22Rv1 (cell line): ENCODE measurements around the gene GDPD5.

ENCODE experiments used
- H3K27ac ChIP-seq: fragments of 450-650 bp; 2 replicates; pipeline ENCODE4 v1.5.1; 2017
- CTCF ChIP-seq: fragments of 450-650 bp; IDR thresholded peaks from 2 replicates; pipeline ENCODE4 v1.5.1; 2017; ENCODE audit warnings: mild to moderate bottlenecking
- ZFX ChIP-seq: fragments of 450-650 bp; IDR thresholded peaks from 2 replicates; pipeline ENCODE4 v1.6.1; 2017; ENCODE audit warnings: antibody characterized with exemption, borderline replicate concordance

GDPD5 gene, protein sequence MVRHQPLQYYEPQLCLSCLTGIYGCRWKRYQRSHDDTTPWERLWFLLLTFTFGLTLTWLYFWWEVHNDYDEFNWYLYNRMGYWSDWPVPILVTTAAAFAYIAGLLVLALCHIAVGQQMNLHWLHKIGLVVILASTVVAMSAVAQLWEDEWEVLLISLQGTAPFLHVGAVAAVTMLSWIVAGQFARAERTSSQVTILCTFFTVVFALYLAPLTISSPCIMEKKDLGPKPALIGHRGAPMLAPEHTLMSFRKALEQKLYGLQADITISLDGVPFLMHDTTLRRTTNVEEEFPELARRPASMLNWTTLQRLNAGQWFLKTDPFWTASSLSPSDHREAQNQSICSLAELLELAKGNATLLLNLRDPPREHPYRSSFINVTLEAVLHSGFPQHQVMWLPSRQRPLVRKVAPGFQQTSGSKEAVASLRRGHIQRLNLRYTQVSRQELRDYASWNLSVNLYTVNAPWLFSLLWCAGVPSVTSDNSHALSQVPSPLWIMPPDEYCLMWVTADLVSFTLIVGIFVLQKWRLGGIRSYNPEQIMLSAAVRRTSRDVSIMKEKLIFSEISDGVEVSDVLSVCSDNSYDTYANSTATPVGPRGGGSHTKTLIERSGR

DNA sequence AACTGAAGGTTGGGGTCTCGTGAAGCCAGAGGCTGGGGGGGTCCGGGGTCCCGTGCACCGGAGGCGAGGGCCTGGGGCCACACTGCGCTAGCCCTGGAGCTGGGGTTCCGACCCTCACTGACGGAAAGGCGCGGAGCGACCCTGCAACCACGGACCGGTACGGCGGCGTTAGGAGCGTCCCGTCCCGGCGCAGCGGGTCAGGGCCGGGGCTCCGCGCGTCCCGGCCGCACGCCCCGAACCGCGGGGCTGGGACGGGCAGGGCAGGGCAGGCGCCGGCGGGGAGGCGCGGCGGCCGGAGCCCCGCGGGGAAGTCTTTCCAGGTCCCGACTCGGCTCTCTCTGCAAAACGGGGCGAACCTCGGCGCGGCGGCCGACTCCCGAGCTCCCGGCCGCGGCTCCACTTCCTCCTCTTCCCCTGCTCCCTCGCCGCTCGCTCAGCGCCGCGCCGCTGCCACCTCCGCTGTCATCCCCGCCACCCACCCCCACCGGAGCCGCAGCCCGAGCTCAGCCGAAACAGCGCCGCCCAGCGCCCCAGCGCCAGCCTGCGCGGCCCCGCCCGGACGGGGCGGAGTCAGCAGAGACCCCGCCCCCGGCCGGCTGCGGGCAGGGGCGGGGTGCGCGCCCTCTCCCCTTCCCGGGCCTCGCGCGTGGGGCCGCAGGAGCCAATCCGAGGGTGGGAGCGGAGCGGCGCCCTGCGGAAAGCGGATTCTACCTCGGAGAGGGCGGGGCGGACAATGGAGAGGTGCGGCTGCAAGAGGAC is at the start of gene GDPD5:
Gene GDPD5, minus strand, starts transcription at position 509 of the 759 bp plus-strand sequence. CDS start 48,206 bp downstream, outside the sequence.
- TF ChIP-seq CTCF (peak; percentile 89), ZFX (no peak)
- no peak within 1 kb of the TSS for H3K27ac ChIP-seq

DNA sequence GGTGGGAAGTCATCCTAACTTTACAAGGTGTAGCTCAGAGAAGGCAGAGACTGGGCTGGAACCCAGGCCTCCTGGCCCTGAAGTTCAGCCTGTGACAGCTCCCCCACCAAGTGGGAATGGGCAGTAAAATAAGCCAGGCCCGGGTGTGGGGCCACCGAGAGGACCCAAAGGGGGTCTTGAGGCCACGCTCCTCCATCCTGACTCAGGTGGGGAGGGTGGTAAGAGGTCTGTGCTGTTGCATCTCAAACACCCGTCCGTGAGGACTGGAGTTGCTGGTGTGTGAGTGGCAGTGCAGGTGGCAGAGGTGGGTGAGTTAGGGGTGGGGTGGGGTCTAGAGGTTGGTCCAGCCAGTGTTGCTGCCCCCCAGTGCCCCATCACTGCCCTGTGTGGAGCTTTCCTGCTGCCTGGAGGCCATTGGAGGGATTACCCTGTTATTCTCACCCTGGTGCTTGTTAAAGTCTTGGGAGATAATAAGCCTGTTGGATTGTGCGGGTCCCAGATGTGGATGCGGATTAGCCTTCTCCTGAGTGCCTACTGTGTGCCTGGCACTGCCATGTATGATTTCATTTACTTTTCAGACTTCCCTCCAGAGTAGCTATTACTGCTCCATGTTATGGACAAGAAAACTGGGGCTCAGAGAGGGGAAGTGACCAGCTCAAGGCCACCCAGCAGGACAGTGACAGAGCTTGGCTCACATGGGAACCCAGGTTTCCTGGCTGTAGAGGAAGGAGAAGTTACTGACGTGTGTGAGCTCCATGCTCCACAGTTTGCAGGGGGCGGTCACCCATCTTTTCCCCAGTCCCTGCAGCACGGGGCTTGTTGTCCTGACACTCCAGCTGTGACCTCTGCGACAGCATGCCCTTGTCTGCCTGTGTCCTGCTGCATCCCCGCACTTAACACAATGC is 49.2 kb upstream of the GDPD5 start:
- TF ChIP-seq CTCF (no peak), ZFX (no peak)
- H3K27ac ChIP-seq, result no peak overlapping the region

GRCh38 chr11:75572744-75573143 is 47.0 kb upstream of the GDPD5 start:
- TF ChIP-seq CTCF (no peak), ZFX (no peak)
- no peak overlapping the region for H3K27ac ChIP-seq

GRCh38 chr11:75571625-75572024 is 45.9 kb upstream of the GDPD5 start:
- TF ChIP-seq ZFX, result no peak
- no peak for TF ChIP-seq CTCF
- H3K27ac ChIP-seq, result no peak overlapping the region

DNA sequence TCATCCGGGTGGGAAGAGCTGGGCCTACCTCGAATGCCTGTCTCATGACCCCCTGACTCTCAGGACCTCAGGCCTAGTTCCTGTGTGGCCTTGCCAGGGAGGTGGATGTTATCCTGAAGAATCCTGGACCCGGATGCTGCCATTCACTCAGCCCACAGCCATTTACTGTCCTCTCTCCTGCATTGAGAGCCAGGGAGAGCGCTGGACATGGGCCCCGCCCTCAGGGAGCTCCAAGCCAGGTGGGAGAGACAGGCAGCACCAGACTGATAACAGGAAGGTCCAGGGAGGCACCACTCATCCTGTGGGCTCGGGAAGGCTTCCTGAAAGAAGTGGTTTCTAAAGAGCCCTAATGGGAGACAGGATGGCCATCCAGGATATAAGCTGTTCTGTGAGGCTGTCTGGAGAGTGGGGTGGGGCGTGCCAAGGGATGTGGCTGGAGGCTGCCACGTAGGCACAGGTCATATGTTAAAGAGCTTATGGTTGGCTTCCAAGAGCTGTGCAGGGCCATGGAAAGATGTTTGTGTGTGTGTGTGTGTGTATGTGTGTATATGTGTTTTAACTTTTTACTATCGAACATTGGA is 44.9 kb upstream of the GDPD5 start:
- H3K27ac ChIP-seq, result no peak overlapping the region
- TF ChIP-seq CTCF (no peak), ZFX (no peak)

DNA sequence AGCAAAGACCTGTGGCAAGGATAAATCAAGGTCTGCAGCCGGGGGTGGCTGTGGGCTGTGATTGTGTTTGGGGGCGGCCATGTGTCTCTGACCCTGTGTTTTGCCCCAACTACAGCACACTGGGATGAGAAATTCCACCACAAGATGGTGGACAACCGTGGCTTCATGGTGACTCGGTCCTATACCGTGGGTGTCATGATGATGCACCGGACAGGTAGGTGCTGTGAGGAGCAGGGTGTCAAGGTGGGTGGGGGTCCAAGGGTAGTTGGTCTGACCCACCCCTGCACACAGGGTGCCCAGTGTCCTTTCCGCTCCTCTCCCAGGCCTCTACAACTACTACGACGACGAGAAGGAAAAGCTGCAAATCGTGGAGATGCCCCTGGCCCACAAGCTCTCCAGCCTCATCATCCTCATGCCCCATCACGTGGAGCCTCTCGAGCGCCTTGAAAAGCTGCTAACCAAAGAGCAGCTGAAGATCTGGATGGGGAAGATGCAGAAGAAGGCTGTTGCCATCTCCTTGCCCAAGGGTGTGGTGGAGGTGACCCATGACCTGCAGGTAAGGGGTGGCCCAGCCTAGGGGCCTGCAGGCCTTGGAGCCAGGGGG is 43.0 kb upstream of the GDPD5 start:
- no peak overlapping the region for H3K27ac ChIP-seq
- no peak for TF ChIP-seq ZFX
- no peak for TF ChIP-seq CTCF
